GM12873 (cell line): ENCODE results near the gene KIAA0232.

ENCODE experiments used
- CTCF ChIP-seq: IDR thresholded peaks from 2 replicates; pipeline ENCODE4 v1.5.1; 2012; ENCODE audit warnings: low read depth, mild to moderate bottlenecking, moderate library complexity, low read length, control low read depth; ENCODE audit not compliant: insufficient read depth; ENCODE audit errors: missing control alignments

The KIAA0232 gene

DNA sequence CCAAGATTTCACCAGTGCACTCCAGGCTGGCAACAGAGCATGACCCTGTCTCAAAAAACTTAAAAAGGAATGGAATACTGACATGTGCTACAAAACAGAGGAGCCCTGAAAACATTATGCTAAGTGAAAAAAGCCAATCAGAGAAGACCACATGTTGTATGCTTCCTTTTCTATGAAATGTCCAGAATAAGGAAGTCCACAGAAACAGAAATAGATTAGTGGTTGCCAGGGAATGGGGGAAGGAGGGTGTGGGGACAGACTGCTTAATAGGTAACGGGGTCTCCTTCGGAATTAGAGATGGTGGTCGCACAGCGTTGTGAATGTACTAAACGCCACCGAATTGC is 30.1 kb upstream of the KIAA0232 start:
- no peak for TF ChIP-seq CTCF

GRCh38 chr4:6753103-6753560 is 29.4 kb upstream of the KIAA0232 start:
- TF ChIP-seq CTCF: no peak

DNA sequence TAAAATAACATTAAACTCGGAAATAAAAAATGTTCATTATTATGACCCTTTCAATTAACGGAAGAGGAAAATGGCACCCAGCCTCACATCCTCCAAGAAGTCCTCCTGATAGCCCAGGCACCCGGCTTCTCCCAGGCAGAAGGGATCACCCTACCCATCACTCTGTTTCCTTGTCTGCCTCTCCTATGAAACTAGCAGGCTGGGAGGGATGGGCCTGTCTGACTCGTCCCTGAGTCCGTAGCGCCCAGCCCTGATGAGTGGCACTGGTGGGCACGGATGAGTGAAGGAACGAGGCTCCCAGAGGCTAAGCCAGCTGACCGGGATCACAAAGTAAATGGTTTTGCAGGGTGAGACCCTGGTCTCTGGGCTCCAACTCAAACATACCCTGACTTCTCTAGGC is 28.6 kb upstream of the KIAA0232 start:
- no peak for TF ChIP-seq CTCF

- TF ChIP-seq CTCF: no peak
These were observed 27.9 kb upstream of the KIAA0232 start for GRCh38 chr4:6754481-6755087.

DNA sequence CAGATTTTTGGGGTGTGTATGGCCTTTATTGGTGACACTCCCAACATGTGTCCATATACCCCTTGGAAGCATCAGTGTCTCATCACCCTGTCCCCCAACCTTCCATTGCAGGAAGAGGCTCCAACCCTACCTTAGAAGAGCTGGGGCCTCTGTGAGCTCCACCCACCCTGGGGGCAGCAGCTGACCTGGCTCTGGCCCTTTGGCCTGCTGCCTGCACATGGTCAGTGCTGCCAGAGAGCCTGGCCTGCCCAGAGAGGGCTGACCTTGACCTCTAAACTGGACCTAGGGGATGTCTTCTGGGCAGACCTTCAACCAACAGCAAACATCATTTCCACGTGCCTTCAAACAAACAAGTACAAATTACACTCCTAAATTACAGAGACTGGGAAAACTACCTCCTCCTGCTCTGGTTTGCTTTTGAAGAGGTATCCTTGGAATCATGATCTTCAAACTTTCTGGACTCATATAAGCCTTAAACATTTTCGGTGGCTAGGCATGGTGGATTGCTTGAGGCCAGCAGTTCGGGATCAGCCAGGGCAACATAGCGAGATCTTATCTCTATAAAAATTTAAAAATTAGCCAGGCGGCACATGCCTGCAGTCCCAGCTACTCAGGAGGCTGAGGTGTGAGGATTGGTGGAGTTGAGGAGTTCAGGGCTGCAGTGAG is 27.3 kb upstream of the KIAA0232 start:
- no peak for TF ChIP-seq CTCF

GRCh38 chr4:6758728-6759127 is 23.8 kb upstream of the KIAA0232 start:
- no peak for TF ChIP-seq CTCF

DNA sequence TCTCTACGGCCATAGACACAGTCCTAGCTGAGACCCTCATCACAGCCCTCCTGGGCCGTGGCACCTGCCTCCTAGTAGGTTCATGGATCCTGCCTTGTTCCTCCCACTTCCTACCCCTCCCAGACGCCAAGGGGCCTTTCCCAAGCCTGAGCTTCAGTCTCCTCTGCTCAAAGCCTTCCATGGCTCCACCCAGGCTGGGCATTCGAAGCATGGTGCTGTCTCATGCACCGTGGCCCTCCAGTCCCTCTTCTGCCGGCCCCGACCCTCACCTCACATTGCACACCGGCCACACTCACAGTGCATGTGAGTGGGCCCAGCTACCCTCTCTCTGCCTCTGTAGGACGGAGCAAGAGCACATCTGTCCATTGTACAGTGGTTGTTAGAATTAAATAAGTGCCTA is 21.7 kb upstream of the KIAA0232 start:
- no peak for TF ChIP-seq CTCF
